CD14-positive monocyte (primary cell): ENCODE measurements around the gene SLC28A3. TPM values are rescaled to one million over a fixed set of nuclear protein-coding genes. Genes with fewer than 3 reads are reported as not detected.

Source experiments
- DNase-seq, 3 donors: peaks; one replicate each; pipeline ENCODE4 v3.0.0-alpha.2; 2011 to 2022
- H2AFZ ChIP-seq: 2 replicates; pipeline ENCODE4 v1.6.0; 2012; ENCODE audit warnings: mild to moderate bottlenecking, low read depth, low read length, inconsistent platforms; ENCODE audit not compliant: insufficient read depth, poor library complexity, severe bottlenecking
- H3K27ac ChIP-seq, 2 donors: 1 replicate in 1 of 2; 2 replicates in 1 of 2; pipeline ENCODE4 v1.5.1; 2012 to 2013; ENCODE audit warnings: low read length in 2 of 2, control low read depth in 1 of 2, inconsistent platforms in 1 of 2, low read depth in 1 of 2, mild to moderate bottlenecking in 1 of 2
- H3K27me3 ChIP-seq, 2 donors: one replicate each; pipeline versions ENCODE4 v1.6.0 to v1.6.1; 2011 to 2013; ENCODE audit warnings: low read length in 2 of 2; ENCODE audit not compliant: control insufficient read depth in 2 of 2, insufficient read depth in 2 of 2
- H3K36me3 ChIP-seq, 2 donors: replicated peaks in 1 of 2; 1 replicate in 1 of 2; 2 replicates in 1 of 2; pipeline versions ENCODE4 v1.5.1 to v1.6.1; 2012 to 2013; ENCODE audit warnings: low read length in 2 of 2, control low read depth in 1 of 2, inconsistent platforms in 1 of 2, mild to moderate bottlenecking in 1 of 2; ENCODE audit not compliant: insufficient read depth in 2 of 2, control insufficient read depth in 1 of 2
- H3K4me1 ChIP-seq, 2 donors: 1 replicate in 1 of 2; 2 replicates in 1 of 2; pipeline versions ENCODE4 v1.5.1 to v1.6.1; 2012 to 2013; ENCODE audit warnings: low read length in 2 of 2, control low read depth in 1 of 2, inconsistent platforms in 1 of 2, mild to moderate bottlenecking in 1 of 2, moderate library complexity in 1 of 2; ENCODE audit not compliant: insufficient read depth in 2 of 2, control insufficient read depth in 1 of 2
- H3K4me2 ChIP-seq: replicated peaks from 2 replicates; pipeline ENCODE3; 2012; ENCODE audit warnings: low read length, moderate library complexity, mild to moderate bottlenecking; ENCODE audit not compliant: poor library complexity, severe bottlenecking; ENCODE audit errors: extremely low read depth
- H3K4me3 ChIP-seq, 3 experiments: fragments of 200-600 bp in 1 of 3; sonication (generic) in 1 of 3; replicated peaks in 1 of 3; 1 replicate in 2 of 3; 2 replicates in 1 of 3; pipeline ENCODE4 v1.5.1; 2011 to 2013; ENCODE audit warnings: low read length in 3 of 3, mild to moderate bottlenecking in 3 of 3, control low read depth in 2 of 3, low read depth in 2 of 3, inconsistent platforms in 1 of 3, moderate library complexity in 1 of 3
- H3K79me2 ChIP-seq: 2 replicates; pipeline ENCODE4 v1.6.0; 2012; ENCODE audit warnings: mild to moderate bottlenecking, control low read depth, inconsistent platforms, low read length, moderate library complexity; ENCODE audit not compliant: insufficient read depth
- H3K9ac ChIP-seq: 2 replicates; pipeline ENCODE4 v1.6.0; 2017; ENCODE audit warnings: low read length, mild to moderate bottlenecking; ENCODE audit not compliant: insufficient read depth, poor library complexity, severe bottlenecking
- H3K9me3 ChIP-seq, 2 donors: replicated peaks in 1 of 2; 1 replicate in 1 of 2; 2 replicates in 1 of 2; pipeline versions ENCODE4 v1.5.1 to v1.6.1; 2012 to 2013; ENCODE audit warnings: low read length in 2 of 2, control low read depth in 1 of 2; ENCODE audit not compliant: control insufficient read depth in 1 of 2, insufficient read depth in 1 of 2
- H4K20me1 ChIP-seq: 2 replicates; pipeline ENCODE4 v1.6.0; 2012; ENCODE audit warnings: mild to moderate bottlenecking, low read length, control low read depth, moderate library complexity; ENCODE audit not compliant: insufficient read depth
- H3K27ac Mint-ChIP-seq, 7 donors: one replicate each; pipeline ENCODE4 v1.8.0; 2020; ENCODE audit warnings: mild to moderate bottlenecking in 7 of 7, mixed read lengths in 7 of 7, moderate library complexity in 6 of 7, inconsistent platforms in 2 of 7
- H3K27me3 Mint-ChIP-seq, 3 donors: one replicate each; pipeline ENCODE4 v1.8.0; 2021 to 2022; ENCODE audit warnings: low read depth in 3 of 3, mild to moderate bottlenecking in 3 of 3, mixed read lengths in 3 of 3, moderate library complexity in 3 of 3, inconsistent platforms in 1 of 3
- H3K36me3 Mint-ChIP-seq, 2 donors: one replicate each; pipeline ENCODE4 v1.8.0; 2020; ENCODE audit warnings: mixed read lengths in 2 of 2, inconsistent platforms in 1 of 2, mild to moderate bottlenecking in 1 of 2
- H3K4me1 Mint-ChIP-seq: one replicate; pipeline ENCODE4 v1.8.0; 2020; ENCODE audit warnings: mild to moderate bottlenecking, mixed read lengths
- H3K4me3 Mint-ChIP-seq, 2 donors: one replicate each; pipeline ENCODE4 v1.8.0; 2020; ENCODE audit warnings: mild to moderate bottlenecking in 2 of 2, mixed read lengths in 2 of 2, moderate library complexity in 1 of 2
- H3K9me3 Mint-ChIP-seq, 7 donors: one replicate each; pipeline ENCODE4 v1.8.0; 2020 to 2022; ENCODE audit warnings: mixed read lengths in 7 of 7, mild to moderate bottlenecking in 6 of 7, moderate library complexity in 6 of 7, inconsistent platforms in 2 of 7
- CTCF ChIP-seq: fragments of 200-600 bp; IDR thresholded peaks from one replicate; pipeline ENCODE4 v1.8.0; 2022; ENCODE audit warnings: antibody characterized with exemption, mild to moderate bottlenecking
- WGBS: methylation state at CpG from one replicate; pipeline ENCODE4 v1.1.5; 2013; ENCODE audit warnings: missing lambda C conversion rate; ENCODE audit not compliant: insufficient coverage; 5-methylcytosine and 5-hydroxymethylcytosine counted together
- intact Hi-C, 2 donors: fragments of 100-400 bp; cut with micrococcal nuclease; formaldehyde crosslinking; loops; one replicate each; pipeline versions ENCODE4 v1.15.0 to v1.15.1; 2023
- polyA plus RNA-seq, 3 donors: library from polyadenylated mRNA; depleted of rRNA in 1 of 3; unstranded in 2 of 3; stranded (reverse) in 1 of 3; fragments of 300-500 nt in 2 of 3; fragments of >200 nt in 1 of 3; fragmentation: Illumina TruSeq in 2 of 3; gene quantifications; 1 replicate in 2 of 3; 2 replicates in 1 of 3; pipeline ENCODE4 v1.2.3, GENCODE V29; 2012 to 2021

SLC28A3 gene
- polyA plus RNA-seq, 3 donors, result 1.9 TPM; not detected in 2

GRCh38 chr9:84337252-84337651 is 3.3 kb downstream of the SLC28A3 start:
- Histone ChIP-seq H3K27me3 (no peaks in the 10 kb centered on the region), H3K27ac (no peak overlapping the region), H3K9me3 (no peaks in the 10 kb centered on the region), H3K4me1 (no peaks in the 10 kb centered on the region), H3K4me2 (no peak overlapping the region), H3K9ac (no peak overlapping the region), H3K4me3 (no peak overlapping the region), H3K36me3 (no peaks in the 10 kb centered on the region), H3K79me2 (no peaks in the 10 kb centered on the region), H2AFZ (no peak overlapping the region), H4K20me1 (no peaks in the 10 kb centered on the region)
- Mint-ChIP-seq H3K36me3 (no peaks in the 10 kb centered on the region), H3K27ac (no peak overlapping the region), H3K27me3 (no peaks in the 10 kb centered on the region), H3K4me3 (no peak overlapping the region), H3K9me3 (peaks cover 0 to 2% (median 0%) of the 10 kb centered on the region in 7 donors), H3K4me1 (peaks cover 8% of the 10 kb centered on the region)
- TF ChIP-seq CTCF, result no peak
- intact Hi-C loops, result no loop called here
- WGBS, result 100% methylated on average over 6 of the region's 8 CpGs
- no peak for DNase-seq

GRCh38 chr9:84331119-84331809 is 9.3 kb downstream of the SLC28A3 start:
- Histone ChIP-seq H3K79me2 (no peaks in the 10 kb centered on the region), H2AFZ (peak overlapping the region; percentile 22), H3K9me3 (peaks cover 4 to 13% of the 10 kb centered on the region in 2 donors), H3K4me1 (peaks cover 12% of the 10 kb centered on the region in 2 donors), H3K9ac (no peak overlapping the region), H3K4me3 (no peak overlapping the region), H4K20me1 (no peaks in the 10 kb centered on the region), H3K27ac (peak overlapping the region in 1 of 2 donors; percentile 62), H3K36me3 (no peaks in the 10 kb centered on the region), H3K27me3 (no peaks in the 10 kb centered on the region), H3K4me2 (no peak overlapping the region)
- Mint-ChIP-seq H3K9me3 (peaks cover 6 to 19% (median 17%) of the 10 kb centered on the region in 7 donors), H3K4me1 (peaks cover 24% of the 10 kb centered on the region), H3K27ac (peak overlapping the region in 4 of 7 donors; percentile 7 to 81 (median 43)), H3K36me3 (peaks cover 0 to 6% of the 10 kb centered on the region in 2 donors), H3K27me3 (peaks cover 0 to 7% (median 3%) of the 10 kb centered on the region in 3 donors), H3K4me3 (peak overlapping the region in 1 of 2 donors; percentile 17)
- no peak for TF ChIP-seq CTCF
- intact Hi-C loops, result no loop called here
- peak; percentile 27 to 52 (median 44) for DNase-seq
- 71% methylated on average over 1 of the region's 5 CpGs for WGBS
